IMR-90 (cell line): ENCODE data around the gene LDLRAD4. TPM values are rescaled to one million over a fixed set of nuclear protein-coding genes. Genes with fewer than 3 reads are reported as not detected.
A peak's percentile ranks its signal among the peaks of the same experiment; 100 is the strongest.

ENCODE experiments used
- ATAC-seq: fragments of 200-7000 bp; cut with Tn5 transposase; 2 replicates; pipeline ENCODE4 v1.9.1; 2020; ENCODE audit warnings: low read depth, mild to moderate bottlenecking, moderate library complexity
- BruUV-seq: library from RNA; stranded (reverse); fragments of 400-500 nt; replicated peaks from 2 replicates; lab custom pipeline; 2021; lab: Mats Ljungman, UMichigan
- CTCF ChIA-PET: fragments of 300-600 bp; formaldehyde crosslinking; extraction: SDS; loops from one replicate; lab custom pipeline; 2021; ENCODE audit warnings: antibody characterized with exemption; lab: Yijun Ruan, JAX
- POLR2A ChIA-PET: fragments of 300-600 bp; sonication (Branson Sonifier 250); formaldehyde crosslinking; loops from one replicate; lab custom pipeline; 2022; ENCODE audit warnings: antibody characterized with exemption; ENCODE audit not compliant: unreplicated experiment; lab: Charles Lee
- DNase-seq: peaks from one replicate; pipeline ENCODE4 v3.0.0; 2013
- H2AFZ ChIP-seq: replicated peaks from 2 replicates; pipeline ENCODE3; 2013; ENCODE audit warnings: low read length, mild to moderate bottlenecking; ENCODE audit not compliant: poor library complexity
- H2AK5ac ChIP-seq: 2 replicates; pipeline ENCODE4 v1.6.1; 2013; ENCODE audit warnings: low read depth, low read length, inconsistent platforms
- H2AK9ac ChIP-seq: replicated peaks from 2 replicates; pipeline ENCODE3; 2013; ENCODE audit warnings: mild to moderate bottlenecking, low read depth, low read length, moderate library complexity; ENCODE audit not compliant: poor library complexity
- H2BK120ac ChIP-seq: 2 replicates; pipeline ENCODE4 v1.6.1; 2013; ENCODE audit warnings: low read depth, low read length, inconsistent platforms
- H2BK15ac ChIP-seq: 3 replicates; pipeline ENCODE4 v1.6.1; 2013; ENCODE audit warnings: low read depth, low read length, inconsistent platforms
- H2BK20ac ChIP-seq: 2 replicates; pipeline ENCODE4 v1.6.1; 2013; ENCODE audit warnings: low read depth, mild to moderate bottlenecking, inconsistent platforms, low read length, moderate library complexity
- H2BK5ac ChIP-seq: 2 replicates; pipeline ENCODE4 v1.6.1; 2013; ENCODE audit warnings: mild to moderate bottlenecking, low read depth, low read length, inconsistent platforms; ENCODE audit not compliant: poor library complexity, severe bottlenecking
- H3K14ac ChIP-seq: replicated peaks from 2 replicates; pipeline ENCODE4 v1.6.1; 2013; ENCODE audit warnings: low read depth, low read length, inconsistent platforms
- H3K18ac ChIP-seq: 2 replicates; pipeline ENCODE4 v1.6.1; 2013; ENCODE audit warnings: low read depth, low read length, control low read depth
- H3K23ac ChIP-seq: 2 replicates; pipeline ENCODE4 v1.6.1; 2013; ENCODE audit warnings: low read depth, low read length, inconsistent platforms
- H3K27ac ChIP-seq: 2 replicates; pipeline ENCODE4 v1.5.1; 2013; ENCODE audit warnings: mild to moderate bottlenecking, control low read depth, low read length; ENCODE audit not compliant: insufficient read depth
- H3K27me3 ChIP-seq: 2 replicates; pipeline ENCODE4 v1.6.1; 2013; ENCODE audit warnings: low read length; ENCODE audit not compliant: control insufficient read depth, insufficient read depth
- H3K36me3 ChIP-seq: 2 replicates; pipeline ENCODE4 v1.6.1; 2013; ENCODE audit warnings: low read length, mixed read lengths; ENCODE audit not compliant: control insufficient read depth, insufficient read depth
- H3K4ac ChIP-seq: 2 replicates; pipeline ENCODE4 v1.6.1; 2013; ENCODE audit warnings: low read depth, low read length, inconsistent platforms
- H3K4me1 ChIP-seq: 2 replicates; pipeline ENCODE4 v1.6.1; 2013; ENCODE audit warnings: low read length, mixed read lengths; ENCODE audit not compliant: control insufficient read depth, insufficient read depth
- H3K4me2 ChIP-seq: 2 replicates; pipeline ENCODE4 v1.6.1; 2013; ENCODE audit warnings: low read depth, mild to moderate bottlenecking, control low read depth, low read length, moderate library complexity
- H3K4me3 ChIP-seq: 2 replicates; pipeline ENCODE4 v1.5.1; 2013; ENCODE audit warnings: low read depth, mild to moderate bottlenecking, control low read depth, low read length, moderate library complexity; ENCODE audit not compliant: insufficient read depth
- H3K56ac ChIP-seq: 2 replicates; pipeline ENCODE4 v1.6.1; 2013; ENCODE audit warnings: low read length, inconsistent platforms; ENCODE audit not compliant: insufficient read depth; ENCODE audit errors: extremely low read depth
- H3K79me1 ChIP-seq, 2 experiments: 2 replicates each; pipeline ENCODE4 v1.6.1; 2013; ENCODE audit warnings: low read length in 2 of 2, inconsistent platforms in 1 of 2, low read depth in 1 of 2
- H3K9ac ChIP-seq: 2 replicates; pipeline ENCODE4 v1.6.1; 2013; ENCODE audit warnings: low read depth, low read length, control low read depth
- H3K9me1 ChIP-seq: 2 replicates; pipeline ENCODE4 v1.6.1; 2013; ENCODE audit warnings: low read length, inconsistent platforms; ENCODE audit not compliant: insufficient read depth
- H3K9me3 ChIP-seq: 2 replicates; pipeline ENCODE4 v1.6.1; 2013; ENCODE audit warnings: low read length; ENCODE audit not compliant: control insufficient read depth, insufficient read depth
- H4K20me1 ChIP-seq: 2 replicates; pipeline ENCODE4 v1.6.1; 2013; ENCODE audit warnings: low read length, inconsistent platforms; ENCODE audit not compliant: insufficient read depth
- H4K5ac ChIP-seq: 2 replicates; pipeline ENCODE4 v1.6.1; 2013; ENCODE audit warnings: mild to moderate bottlenecking, low read depth, low read length, control low read depth
- H4K8ac ChIP-seq, 2 experiments: 2 replicates each; pipeline ENCODE4 v1.6.1; 2013; ENCODE audit warnings: low read depth in 2 of 2, low read length in 2 of 2, control low read depth in 1 of 2, inconsistent platforms in 1 of 2
- H4K91ac ChIP-seq: 2 replicates; pipeline ENCODE4 v1.6.1; 2013; ENCODE audit warnings: low read depth, low read length, inconsistent platforms; ENCODE audit not compliant: insufficient read depth
- BHLHE40 ChIP-seq: fragments of 150-350 bp; IDR thresholded peaks from 2 replicates; pipeline ENCODE4 v1.6.1; 2016; ENCODE audit warnings: mild to moderate bottlenecking, low read depth, low read length
- NFE2L2 ChIP-seq: fragments of 150-350 bp; IDR thresholded peaks from 2 replicates; pipeline ENCODE4 v1.6.1; 2016; ENCODE audit warnings: low read depth, mild to moderate bottlenecking, low read length
- POLR2A ChIP-seq: IDR thresholded peaks from 2 replicates; pipeline ENCODE4 v1.6.1; 2012; ENCODE audit warnings: mild to moderate bottlenecking, low read depth, low read length
- RAD21 ChIP-seq: IDR thresholded peaks from 2 replicates; pipeline ENCODE4 v1.6.1; 2012; ENCODE audit warnings: low read length, improper control_type of control experiment
- WGBS, 2 experiments: methylation state at CpG; one replicate each; pipeline versions ENCODE4 v1.1.5 to v1.1.7; 2013; ENCODE audit warnings: missing lambda C conversion rate in 2 of 2; ENCODE audit not compliant: insufficient read length in 1 of 2; ENCODE audit errors: extremely low coverage in 2 of 2; 5-methylcytosine and 5-hydroxymethylcytosine counted together
- dilution Hi-C: fragments of 300-500 bp; cut with HindIII; formaldehyde crosslinking; loops from one replicate; pipeline ENCODE4 v1.14.3; 2018; ENCODE audit warnings: low sequenced_read_pairs; ENCODE audit not compliant: unreplicated experiment
- in situ Hi-C: fragments of 300-500 bp; cut with MboI; formaldehyde crosslinking; loops from 3 replicates; pipeline ENCODE4 v1.14.3; 2019; ENCODE audit warnings: low sequenced_read_pairs, inconsistent platforms, mixed read lengths
- intact Hi-C: fragments of 100-400 bp; cut with micrococcal nuclease; formaldehyde crosslinking; loops from 2 replicates; pipeline ENCODE4 v1.10.0; 2022
- polyA plus RNA-seq, 3 experiments: library from polyadenylated mRNA; depleted of rRNA; stranded (reverse); fragments of >200 nt; gene quantifications; 2 replicates each; pipeline ENCODE4 v1.2.3, GENCODE V29; 2012; ENCODE audit warnings: low replicate concordance in 1 of 3
- total RNA-seq: library from RNA; depleted of rRNA; stranded (reverse); fragments of >200 nt; gene quantifications from 2 replicates; pipeline ENCODE4 v1.2.3, GENCODE V29; 2012

Gene LDLRAD4
- total and polyA plus RNA-seq, 2 of the 4 experiments (the other 2 are of a cell fraction), result not detected

DNA sequence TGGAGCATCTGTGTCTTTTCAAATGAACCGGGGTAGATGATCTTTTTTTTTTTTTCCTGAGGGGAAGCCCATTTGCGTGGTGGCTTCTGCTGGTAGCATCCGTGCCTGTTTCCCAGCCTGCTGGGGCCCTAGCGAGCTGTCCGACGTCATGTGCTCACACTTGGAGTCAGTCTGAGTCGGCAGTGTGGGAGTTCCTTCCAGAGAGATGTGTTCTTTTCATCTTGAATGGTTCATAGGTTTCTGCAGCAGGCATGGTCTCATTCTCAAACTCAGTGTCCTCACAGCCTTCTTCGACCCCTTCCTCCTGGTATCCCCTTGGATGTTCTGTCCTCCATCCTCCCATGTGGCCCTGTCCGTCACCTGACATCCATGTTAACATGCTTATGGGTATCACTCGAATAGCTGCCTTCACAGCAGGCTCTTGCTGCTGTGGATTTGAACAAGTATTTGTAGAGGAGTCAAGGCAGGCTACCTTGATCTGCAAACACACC is 51.0 kb downstream of the LDLRAD4 start:
- ChIA-PET POLR2A (no interaction called here), CTCF (no interaction called here)
- Histone ChIP-seq H4K5ac (no peak overlapping the region), H3K36me3 (no peaks in the 10 kb centered on the region), H3K18ac (no peak overlapping the region), H3K23ac (no peak overlapping the region), H3K4me3 (no peak overlapping the region), H3K27me3 (peaks cover 8% of the 10 kb centered on the region; the same call in 1 of the 2 replicates), H3K9ac (no peak overlapping the region), H4K8ac (no peak overlapping the region), H3K9me3 (no peaks in the 10 kb centered on the region), H3K4me2 (no peak overlapping the region), H2AFZ (peak overlapping the region; percentile 15), H2BK15ac (no peak overlapping the region), H4K20me1 (no peaks in the 10 kb centered on the region), H3K4ac (no peak overlapping the region), H3K9me1 (no peaks in the 10 kb centered on the region), H3K56ac (no peak overlapping the region), H3K27ac (no peak overlapping the region), H3K79me1 (no peaks in the 10 kb centered on the region), H2BK5ac (no peak overlapping the region), H3K4me1 (no peaks in the 10 kb centered on the region), H3K14ac (no peak overlapping the region), H4K91ac (no peak overlapping the region), H2BK120ac (no peak overlapping the region), H2AK5ac (no peak overlapping the region), H2AK9ac (no peak overlapping the region), H2BK20ac (no peak overlapping the region)
- WGBS, 2 experiments, result 83% methylated on average over 1 of the region's 10 CpGs; no CpG with 5 or more reads in 1 of the 2 experiments
- BruUV-seq, result no TSS peak
- TF ChIP-seq POLR2A (no peak), NFE2L2 (no peak), BHLHE40 (no peak), RAD21 (no peak)
- no peak for DNase-seq
- intact Hi-C loops, result no loop called here
- dilution Hi-C loops, result no loop called here
- ATAC-seq, result no peak
- in situ Hi-C loops, result no loop called here
